ENCODE data around the gene TACR1.

DNA sequence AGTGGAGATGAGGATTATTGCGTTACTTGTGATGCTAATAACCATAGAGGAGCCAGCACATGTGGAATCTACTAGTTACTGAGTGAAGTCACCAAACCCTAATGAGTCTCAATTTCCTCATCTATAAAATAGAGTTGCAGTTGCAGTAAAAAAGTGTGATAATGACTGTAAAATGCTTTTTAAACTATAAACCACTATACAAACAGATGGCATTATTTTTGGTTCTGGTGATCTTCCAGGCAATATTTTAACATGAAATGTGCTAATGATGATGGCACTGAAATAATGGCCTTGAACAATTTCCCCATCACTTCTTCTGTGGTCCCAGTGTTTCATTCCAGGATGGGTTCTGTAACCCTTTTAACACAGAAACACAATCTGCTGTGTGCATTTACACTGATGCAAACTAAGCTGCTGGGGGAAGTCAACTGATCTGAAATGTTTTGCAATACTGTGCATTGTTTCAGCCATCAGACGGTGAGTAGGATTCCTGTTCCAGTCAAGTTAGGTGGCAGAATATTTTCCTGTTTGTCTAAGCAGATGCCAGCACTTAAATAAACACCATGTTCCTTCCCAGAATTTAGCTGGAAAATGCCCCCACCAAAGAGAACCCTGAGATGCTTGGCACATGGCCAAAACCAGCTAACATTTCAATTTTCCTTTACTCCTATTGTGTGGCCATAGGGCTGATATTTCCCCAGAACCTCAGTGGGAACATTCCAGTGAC, 52.6 kb downstream of the TACR1 start:
- TF ChIP-seq POLR2AphosphoS5 (IDR thresholded peaks at IDR 0.05; ENCODE audit: low read depth): no peak
- TF ChIP-seq ZNF462 (CRISPR knock-in tag; IDR thresholded peaks at IDR 0.05): no peak
- no peak for TF ChIP-seq EZH2 (IDR thresholded peaks at IDR 0.05; ENCODE audit: low read depth, unreplicated experiment)
- TF ChIP-seq, protein P1, sequence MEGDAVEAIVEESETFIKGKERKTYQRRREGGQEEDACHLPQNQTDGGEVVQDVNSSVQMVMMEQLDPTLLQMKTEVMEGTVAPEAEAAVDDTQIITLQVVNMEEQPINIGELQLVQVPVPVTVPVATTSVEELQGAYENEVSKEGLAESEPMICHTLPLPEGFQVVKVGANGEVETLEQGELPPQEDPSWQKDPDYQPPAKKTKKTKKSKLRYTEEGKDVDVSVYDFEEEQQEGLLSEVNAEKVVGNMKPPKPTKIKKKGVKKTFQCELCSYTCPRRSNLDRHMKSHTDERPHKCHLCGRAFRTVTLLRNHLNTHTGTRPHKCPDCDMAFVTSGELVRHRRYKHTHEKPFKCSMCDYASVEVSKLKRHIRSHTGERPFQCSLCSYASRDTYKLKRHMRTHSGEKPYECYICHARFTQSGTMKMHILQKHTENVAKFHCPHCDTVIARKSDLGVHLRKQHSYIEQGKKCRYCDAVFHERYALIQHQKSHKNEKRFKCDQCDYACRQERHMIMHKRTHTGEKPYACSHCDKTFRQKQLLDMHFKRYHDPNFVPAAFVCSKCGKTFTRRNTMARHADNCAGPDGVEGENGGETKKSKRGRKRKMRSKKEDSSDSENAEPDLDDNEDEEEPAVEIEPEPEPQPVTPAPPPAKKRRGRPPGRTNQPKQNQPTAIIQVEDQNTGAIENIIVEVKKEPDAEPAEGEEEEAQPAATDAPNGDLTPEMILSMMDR (conservative IDR thresholded peaks at IDR 0.05; ENCODE audit: low read depth in 2 of 2): no peak
- no peak for TF ChIP-seq ZNF114 (CRISPR knock-in tag; IDR thresholded peaks at IDR 0.05)
- TF ChIP-seq EZH2phosphoT487 (IDR thresholded peaks at IDR 0.05; ENCODE audit: unreplicated experiment): no peak
- TF ChIP-seq REST (IDR thresholded peaks at IDR 0.05; ENCODE audit: unreplicated experiment): no peak

Data from GM23338 (cell line).